ENCODE measurements around the gene SNAP47.
A peak's percentile ranks its signal among the peaks of the same experiment; 100 is the strongest.
"Not testable (repeated sequence)": the region's sequence is repeated elsewhere in the genome, so short reads cannot be mapped to it uniquely, and the experiment has no call there.

SNAP47 gene, protein sequence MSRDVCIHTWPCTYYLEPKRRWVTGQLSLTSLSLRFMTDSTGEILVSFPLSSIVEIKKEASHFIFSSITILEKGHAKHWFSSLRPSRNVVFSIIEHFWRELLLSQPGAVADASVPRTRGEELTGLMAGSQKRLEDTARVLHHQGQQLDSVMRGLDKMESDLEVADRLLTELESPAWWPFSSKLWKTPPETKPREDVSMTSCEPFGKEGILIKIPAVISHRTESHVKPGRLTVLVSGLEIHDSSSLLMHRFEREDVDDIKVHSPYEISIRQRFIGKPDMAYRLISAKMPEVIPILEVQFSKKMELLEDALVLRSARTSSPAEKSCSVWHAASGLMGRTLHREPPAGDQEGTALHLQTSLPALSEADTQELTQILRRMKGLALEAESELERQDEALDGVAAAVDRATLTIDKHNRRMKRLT

GRCh38 chr1:227734856-227735538 lies at the start of gene SNAP47, which contains the start of gene JMJD4:
Gene SNAP47, plus strand, starts transcription at chr1:227735435. Its CDS starts 12,302 bp downstream, at chr1:227747737.
Gene JMJD4, minus strand, starts transcription at chr1:227735302. Its CDS starts 29 bp downstream, at chr1:227735273.
- DNase-seq (ENCODE audit: low read depth): peak; percentile 90

DNA sequence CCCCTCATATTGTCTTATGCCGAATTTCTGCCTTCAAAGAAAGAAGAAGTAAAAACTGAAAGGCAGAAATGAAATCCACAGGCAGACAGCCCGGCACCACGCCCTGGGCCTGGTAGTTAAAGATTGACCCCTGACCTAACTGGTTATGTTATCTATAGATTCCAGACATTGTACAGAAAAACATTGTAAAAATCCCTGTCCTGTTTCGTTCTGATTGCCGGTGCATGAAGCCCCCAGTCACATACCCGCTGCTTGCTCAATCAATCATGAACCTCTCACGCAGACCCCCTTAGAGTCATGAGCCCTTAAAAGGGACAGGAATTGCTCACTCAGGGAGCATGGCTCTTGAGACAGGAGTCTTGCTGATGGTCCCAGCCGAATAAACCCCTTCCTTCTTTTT lies 49.4 kb upstream of the SNAP47 start:
- no peak for DNase-seq (ENCODE audit: low read depth)

DNA sequence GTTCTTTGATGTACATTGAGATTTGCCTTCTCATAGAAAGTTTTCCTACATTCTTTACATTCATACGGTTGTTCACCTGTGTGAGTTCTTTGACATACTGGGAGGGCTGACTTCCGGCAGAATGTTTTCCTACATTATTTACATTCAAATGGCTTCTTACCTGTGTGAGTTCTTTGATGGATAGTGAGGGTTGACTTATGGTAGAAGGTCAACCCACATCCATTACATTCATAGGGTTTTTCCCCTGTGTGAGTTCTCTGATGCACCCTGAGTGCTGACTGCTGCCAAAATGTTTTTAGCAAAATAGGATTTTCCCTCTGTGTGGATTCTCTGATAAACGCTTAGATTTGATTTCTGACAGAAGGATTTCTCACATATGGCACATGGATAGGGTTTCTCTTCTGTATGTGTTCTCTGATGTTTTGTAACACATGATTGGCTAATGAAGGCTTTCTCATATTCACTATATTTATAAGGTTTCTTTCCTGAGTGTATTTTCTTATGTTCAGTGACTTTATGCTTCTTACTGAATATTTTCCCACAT lies 37.8 kb upstream of the SNAP47 start:
- no peak for DNase-seq (ENCODE audit: low read depth)

DNA sequence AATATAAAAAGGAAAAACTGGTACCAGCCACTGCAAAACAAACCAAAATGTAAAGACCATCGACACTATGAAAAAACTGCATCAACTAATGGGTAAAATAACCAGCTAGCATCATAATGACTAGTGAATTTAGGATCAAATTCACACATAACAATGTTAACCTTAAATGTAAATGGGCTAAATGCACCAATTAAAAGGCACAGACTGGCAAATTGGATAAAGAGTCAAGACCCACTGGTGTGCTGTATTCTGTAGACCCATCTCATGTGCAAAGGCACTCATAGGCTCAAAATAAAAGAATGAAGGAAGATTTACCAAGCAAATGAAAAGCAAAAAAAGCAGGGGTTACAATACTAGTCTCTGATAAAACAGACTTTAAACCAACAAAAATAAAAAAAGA lies 33.6 kb upstream of the SNAP47 start:
- not testable (repeated sequence) for DNase-seq (ENCODE audit: low read depth)

DNA sequence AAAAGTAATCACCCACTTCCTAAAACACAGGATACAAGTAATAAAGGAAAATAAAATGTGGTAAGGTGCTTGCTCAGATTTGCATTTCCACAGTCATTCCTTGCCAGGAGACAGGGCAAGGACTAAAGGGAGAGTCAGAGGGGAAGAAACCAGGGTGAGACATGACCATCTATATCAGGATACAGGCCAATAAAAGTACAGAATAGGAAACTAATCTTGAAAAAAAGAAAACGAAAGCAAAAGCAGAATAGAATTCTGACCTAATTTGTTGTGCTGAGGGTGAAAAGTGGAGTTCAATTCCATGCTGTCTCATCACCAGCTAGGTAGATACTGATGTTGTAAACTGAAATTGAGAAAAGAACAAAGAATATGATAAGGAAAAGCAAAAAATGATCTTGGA lies 27.4 kb upstream of the SNAP47 start:
- DNase-seq (ENCODE audit: low read depth): no peak

GRCh38 chr1:227709451-227709850 lies 25.8 kb upstream of the SNAP47 start:
- DNase-seq (ENCODE audit: low read depth): peak; percentile 10

GRCh38 chr1:227710474-227710873 lies 24.8 kb upstream of the SNAP47 start:
- not testable (repeated sequence) for DNase-seq (ENCODE audit: low read depth)

DNA sequence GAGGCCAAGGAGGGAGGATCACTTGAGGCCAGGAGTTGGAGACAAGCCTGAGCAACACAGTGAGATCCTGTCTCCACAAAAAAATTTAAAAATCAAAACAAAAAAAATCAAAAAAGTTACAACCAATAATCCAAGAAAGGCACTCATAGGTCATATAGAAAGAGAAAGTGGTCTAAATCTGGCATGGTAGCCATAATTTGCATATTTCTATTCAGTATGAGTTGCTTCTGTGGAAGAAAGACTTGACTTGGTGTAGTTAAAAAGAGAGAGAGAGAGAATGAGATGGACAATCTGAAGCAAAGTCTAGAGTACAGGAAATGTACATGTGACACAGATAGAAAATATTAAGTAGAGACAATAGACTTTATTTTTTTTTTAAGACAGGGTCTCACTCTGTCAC lies 22.6 kb upstream of the SNAP47 start:
- DNase-seq (ENCODE audit: low read depth): no peak

GRCh38 chr1:227718932-227719331 lies 16.3 kb upstream of the SNAP47 start:
- DNase-seq (ENCODE audit: low read depth): no peak

GRCh38 chr1:227723474-227723873 lies 11.8 kb upstream of the SNAP47 start:
- no peak for DNase-seq (ENCODE audit: low read depth)

GRCh38 chr1:227725046-227725445 lies 10.2 kb upstream of the SNAP47 start:
- no peak for DNase-seq (ENCODE audit: low read depth)

DNA sequence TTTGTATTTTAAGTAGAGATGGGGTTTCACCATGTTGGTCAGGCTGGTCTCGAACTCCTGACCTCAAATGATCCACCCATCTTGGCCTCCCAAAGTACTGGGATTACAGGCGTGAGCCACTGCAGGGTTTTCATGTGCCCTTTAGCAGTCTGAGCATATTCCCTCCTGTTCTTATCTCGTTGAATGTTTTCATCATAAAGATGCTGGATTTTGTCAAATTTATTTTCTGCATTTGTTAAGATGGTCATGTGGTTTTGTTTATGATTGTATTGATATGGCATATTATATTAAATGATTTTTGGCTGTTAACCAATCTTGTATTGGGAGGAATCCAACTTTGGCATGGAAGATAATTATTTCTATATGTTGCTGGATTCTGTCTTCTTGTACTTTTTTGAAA lies 8.9 kb upstream of the SNAP47 start:
- DNase-seq (ENCODE audit: low read depth): no peak

GRCh38 chr1:227726924-227727599 lies 8.2 kb upstream of the SNAP47 start:
- DNase-seq (ENCODE audit: low read depth): no peak

- DNase-seq (ENCODE audit: low read depth): peak; percentile 60
Measured at GRCh38 chr1:227728059-227728891, 7.0 kb upstream of the SNAP47 start.

DNA sequence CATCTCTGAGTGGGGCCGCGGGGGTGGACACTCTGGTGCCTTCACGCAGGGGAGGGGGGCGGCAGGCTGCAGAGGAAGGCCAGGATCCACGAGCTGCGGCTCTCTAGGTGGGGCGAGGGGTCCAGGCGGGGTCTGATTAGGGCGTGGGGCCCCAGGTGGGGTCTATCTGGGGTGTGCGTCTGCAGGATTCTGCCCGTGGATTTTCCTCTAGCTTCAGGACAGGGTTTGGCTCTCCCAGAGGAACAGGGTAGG lies 6.4 kb upstream of the SNAP47 start:
- no peak for DNase-seq (ENCODE audit: low read depth)

- no peak for DNase-seq (ENCODE audit: low read depth)
Measured at GRCh38 chr1:227729144-227729880, 5.9 kb upstream of the SNAP47 start.

DNA sequence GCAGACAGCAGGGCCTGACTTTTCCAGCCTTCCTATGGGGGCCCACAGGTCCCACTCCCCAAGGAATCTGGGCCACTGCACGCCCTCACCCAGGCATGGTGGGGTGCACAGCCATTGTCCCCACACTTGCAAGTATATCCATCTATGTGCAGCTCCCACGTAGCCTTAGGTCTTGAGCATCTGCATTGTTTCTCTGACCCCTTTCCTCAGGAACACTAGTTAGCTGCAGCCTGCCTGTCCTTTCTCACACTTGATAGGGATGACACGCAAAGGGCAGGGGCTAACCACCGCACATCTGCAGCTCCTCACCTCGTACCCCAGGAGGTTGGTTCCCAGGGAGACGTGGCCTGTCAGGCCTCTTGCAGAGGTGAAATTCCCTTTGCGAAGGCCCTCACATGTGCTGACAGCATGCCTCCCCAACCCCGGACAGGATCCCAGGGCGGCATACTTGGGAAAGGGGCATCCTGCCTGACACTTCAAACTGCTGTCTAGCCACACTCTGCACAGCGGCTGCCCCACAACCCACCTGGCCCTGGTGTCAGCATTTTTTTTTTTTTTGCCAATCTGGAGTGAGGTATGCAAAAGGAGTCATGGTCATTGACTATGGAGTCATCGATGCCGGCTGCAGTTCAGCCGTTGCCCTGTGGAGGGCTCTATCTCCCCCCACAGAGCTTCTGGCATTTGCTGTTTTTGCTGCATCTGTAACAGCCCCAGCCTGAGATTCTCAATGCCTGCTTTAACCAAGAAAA lies 5.2 kb upstream of the SNAP47 start:
- DNase-seq (ENCODE audit: low read depth): peak; percentile 66

DNA sequence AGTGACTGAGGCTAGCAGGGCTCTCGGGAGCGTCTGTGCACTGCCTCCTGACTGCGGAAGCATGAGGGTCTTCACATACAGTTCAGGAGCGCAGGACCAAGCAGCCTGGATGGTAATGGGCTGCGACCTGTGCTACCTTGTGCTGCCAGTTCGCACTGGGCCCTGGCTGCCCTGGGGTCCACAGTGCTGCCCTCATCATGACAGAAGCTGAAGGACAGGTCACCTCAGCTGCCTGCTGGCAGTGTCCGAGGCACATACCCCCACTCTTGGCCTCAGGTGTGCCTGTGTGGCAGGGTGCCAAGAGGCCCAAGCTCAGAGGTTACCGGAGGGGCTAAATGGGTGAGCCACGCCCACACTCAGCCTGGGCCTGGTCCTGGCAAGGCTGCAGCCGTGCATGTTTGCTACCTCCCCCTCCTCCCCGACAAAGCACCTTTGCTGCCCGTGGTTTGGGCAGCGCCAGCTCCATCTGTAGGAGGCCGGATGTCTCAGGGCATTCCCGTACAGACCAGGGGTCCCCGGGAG lies 4.5 kb upstream of the SNAP47 start:
- DNase-seq (ENCODE audit: low read depth): no peak

- no peak for DNase-seq (ENCODE audit: low read depth)
Measured at GRCh38 chr1:227731241-227731677, 4.0 kb upstream of the SNAP47 start.
